H9 (cell line): ENCODE results near the gene PAXX. TPM values are rescaled to one million over a fixed set of nuclear protein-coding genes. Genes with fewer than 3 reads are reported as not detected.

Experiments
- DNase-seq: peaks from one replicate; pipeline ENCODE4 v3.0.0-alpha.2; 2017
- H2AFZ ChIP-seq: one replicate; pipeline ENCODE4 v1.6.1; 2013; ENCODE audit warnings: mild to moderate bottlenecking, low read length, control low read depth, moderate library complexity
- H2AK5ac ChIP-seq: 2 replicates; pipeline ENCODE4 v1.6.1; 2013; ENCODE audit warnings: low read length, control low read depth, mixed read lengths; ENCODE audit not compliant: insufficient read length
- H2BK120ac ChIP-seq: one replicate; pipeline ENCODE4 v1.6.1; 2013; ENCODE audit warnings: low read depth, mild to moderate bottlenecking, low read length, control low read depth, inconsistent platforms; ENCODE audit not compliant: poor library complexity, severe bottlenecking
- H2BK12ac ChIP-seq: 2 replicates; pipeline ENCODE4 v1.6.1; 2013; ENCODE audit warnings: low read length, control low read depth, mixed read lengths, low read depth; ENCODE audit not compliant: insufficient read length
- H2BK15ac ChIP-seq: 2 replicates; pipeline ENCODE4 v1.6.1; 2013; ENCODE audit warnings: low read depth, low read length, control low read depth
- H2BK20ac ChIP-seq: one replicate; pipeline ENCODE4 v1.6.1; 2013; ENCODE audit warnings: low read depth, mild to moderate bottlenecking, low read length, control low read depth, inconsistent platforms; ENCODE audit not compliant: poor library complexity, severe bottlenecking
- H2BK5ac ChIP-seq: 2 replicates; pipeline ENCODE4 v1.6.1; 2013; ENCODE audit warnings: low read length, control low read depth, mixed read lengths; ENCODE audit not compliant: insufficient read length
- H3K14ac ChIP-seq: 2 replicates; pipeline ENCODE4 v1.6.1; 2013; ENCODE audit warnings: low read length, control low read depth; ENCODE audit not compliant: insufficient read depth
- H3K18ac ChIP-seq: 2 replicates; pipeline ENCODE4 v1.6.1; 2013; ENCODE audit warnings: low read depth, mild to moderate bottlenecking, mixed read lengths, low read length, control low read depth; ENCODE audit not compliant: insufficient read length
- H3K23ac ChIP-seq: 2 replicates; pipeline ENCODE4 v1.6.1; 2013; ENCODE audit warnings: low read length, control low read depth, mixed read lengths, low read depth; ENCODE audit not compliant: insufficient read length
- H3K23me2 ChIP-seq: 2 replicates; pipeline ENCODE4 v1.6.1; 2013; ENCODE audit warnings: low read depth, mild to moderate bottlenecking, mixed read lengths, low read length, control low read depth; ENCODE audit not compliant: insufficient read length, poor library complexity, severe bottlenecking
- H3K27ac ChIP-seq: 2 replicates; pipeline ENCODE4 v1.5.1; 2013; ENCODE audit warnings: low read length, control low read depth, mixed read lengths, low read depth; ENCODE audit not compliant: insufficient read length
- H3K27me3 ChIP-seq: 2 replicates; pipeline ENCODE4 v1.6.1; 2013; ENCODE audit warnings: low read length, control low read depth, inconsistent platforms; ENCODE audit not compliant: insufficient read depth
- H3K4ac ChIP-seq: 2 replicates; pipeline ENCODE4 v1.6.1; 2013; ENCODE audit warnings: low read depth, mild to moderate bottlenecking, control low read depth, inconsistent platforms, low read length, moderate library complexity
- H3K4me1 ChIP-seq: 2 replicates; pipeline ENCODE4 v1.6.1; 2013; ENCODE audit warnings: low read length, control low read depth, inconsistent platforms; ENCODE audit not compliant: insufficient read depth
- H3K4me2 ChIP-seq: 2 replicates; pipeline ENCODE4 v1.6.1; 2013; ENCODE audit warnings: low read length, control low read depth, mixed read lengths; ENCODE audit not compliant: insufficient read length, insufficient read depth
- H3K56ac ChIP-seq: 2 replicates; pipeline ENCODE4 v1.6.1; 2013; ENCODE audit warnings: low read depth, mild to moderate bottlenecking, mixed read lengths, low read length, control low read depth; ENCODE audit not compliant: insufficient read length
- H3K79me1 ChIP-seq: 2 replicates; pipeline ENCODE4 v1.6.1; 2013; ENCODE audit warnings: low read depth, mild to moderate bottlenecking, moderate library complexity, low read length, control low read depth, inconsistent platforms; ENCODE audit not compliant: insufficient read depth, poor library complexity, severe bottlenecking
- H3K79me2 ChIP-seq: 2 replicates; pipeline ENCODE4 v1.6.1; 2013; ENCODE audit warnings: low read length, control low read depth, inconsistent platforms; ENCODE audit not compliant: insufficient read depth
- H3K9ac ChIP-seq: 2 replicates; pipeline ENCODE4 v1.6.1; 2013; ENCODE audit warnings: low read length, control low read depth, mixed read lengths; ENCODE audit not compliant: insufficient read length; ENCODE audit errors: extremely low read depth
- H3K9me3 ChIP-seq: one replicate; pipeline ENCODE4 v1.6.1; 2013; ENCODE audit warnings: low read depth, low read length, inconsistent platforms; ENCODE audit not compliant: control insufficient read depth
- H3T11ph ChIP-seq: one replicate; pipeline ENCODE4 v1.6.1; 2013; ENCODE audit warnings: mild to moderate bottlenecking, low read length, control low read depth, inconsistent platforms
- H4K20me1 ChIP-seq: one replicate; pipeline ENCODE4 v1.6.1; 2013; ENCODE audit not compliant: control insufficient read depth, insufficient read length, insufficient read depth
- H4K5ac ChIP-seq: 2 replicates; pipeline ENCODE4 v1.6.1; 2013; ENCODE audit warnings: low read depth, mild to moderate bottlenecking, mixed read lengths, low read length, control low read depth; ENCODE audit not compliant: insufficient read length
- H4K8ac ChIP-seq: replicated peaks from 2 replicates; pipeline ENCODE4 v1.6.1; 2013; ENCODE audit warnings: low read length, control low read depth, mixed read lengths, low read depth; ENCODE audit not compliant: insufficient read length
- H4K91ac ChIP-seq: 2 replicates; pipeline ENCODE4 v1.6.1; 2013; ENCODE audit warnings: low read depth, mild to moderate bottlenecking, moderate library complexity, mixed read lengths, low read length, control low read depth; ENCODE audit not compliant: insufficient read length
- H3K27ac Mint-ChIP-seq, 3 experiments: 2 replicates in 2 of 3; 3 replicates in 1 of 3; pipeline ENCODE4 v1.8.0; 2020 to 2021; ENCODE audit warnings: mixed read lengths in 3 of 3, mild to moderate bottlenecking in 1 of 3, moderate library complexity in 1 of 3
- H3K27me3 Mint-ChIP-seq: 2 replicates; pipeline ENCODE4 v1.8.0; 2021; ENCODE audit warnings: low read depth, mild to moderate bottlenecking, moderate library complexity, mixed read lengths
- H3K36me3 Mint-ChIP-seq, 3 experiments: 2 replicates in 2 of 3; 3 replicates in 1 of 3; pipeline ENCODE4 v1.8.0; 2020 to 2021; ENCODE audit warnings: low read depth in 3 of 3, mixed read lengths in 3 of 3; ENCODE audit not compliant: insufficient read depth in 1 of 3
- H3K4me1 Mint-ChIP-seq, 2 experiments: 2 replicates each; pipeline ENCODE4 v1.8.0; 2020; ENCODE audit warnings: mixed read lengths in 2 of 2
- H3K4me3 Mint-ChIP-seq, 2 experiments: 2 replicates in 1 of 2; 3 replicates in 1 of 2; pipeline ENCODE4 v1.8.0; 2020 to 2021; ENCODE audit warnings: mild to moderate bottlenecking in 2 of 2, mixed read lengths in 2 of 2, moderate library complexity in 1 of 2
- H3K9me3 Mint-ChIP-seq, 2 experiments: 2 replicates in 1 of 2; 3 replicates in 1 of 2; pipeline ENCODE4 v1.8.0; 2020; ENCODE audit warnings: mild to moderate bottlenecking in 2 of 2, mixed read lengths in 2 of 2, moderate library complexity in 1 of 2
- WGBS: extraction: QIAGEN DNeasy Blood & Tissue Kit; methylation state at CpG from one replicate; pipeline ENCODE4 v1.1.7; 2013; ENCODE audit warnings: missing lambda C conversion rate, low lambda C conversion rate, mixed read lengths; ENCODE audit not compliant: insufficient read length; ENCODE audit errors: extremely low coverage; 5-methylcytosine and 5-hydroxymethylcytosine counted together
- total RNA-seq: library from RNA; stranded (reverse); gene quantifications from 2 replicates; pipeline ENCODE4 v1.2.1, GENCODE V29; 2021
- TF ChIP-seq, protein P1 (sequence below): fragments of 200-600 bp; sonication (generic); conservative IDR thresholded peaks from 3 replicates; pipeline ENCODE4 v1.8.0; 2021; ENCODE audit warnings: antibody characterized with exemption, mild to moderate bottlenecking

The PAXX gene
- total RNA-seq, 1 experiment from 2014 or later = 51.2 TPM

DNA sequence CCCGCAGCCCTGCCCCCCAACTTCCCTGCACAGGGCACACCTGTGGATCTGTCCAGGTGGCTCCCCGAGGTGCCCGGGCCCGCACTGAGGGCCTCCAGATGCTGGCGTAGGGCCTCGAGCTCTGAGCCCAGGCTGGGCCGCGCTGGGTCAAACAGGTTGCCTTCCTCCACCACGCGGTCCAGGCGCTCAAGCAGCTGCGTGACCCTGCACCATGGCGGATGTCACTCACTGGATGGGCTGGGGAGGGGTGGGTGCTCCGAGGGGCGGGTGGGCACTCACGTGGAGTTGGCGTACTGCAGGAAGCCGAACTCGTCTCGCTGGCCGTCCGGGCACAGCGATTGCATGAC is 30.4 kb downstream of the PAXX start:
- TF ChIP-seq, protein P1, sequence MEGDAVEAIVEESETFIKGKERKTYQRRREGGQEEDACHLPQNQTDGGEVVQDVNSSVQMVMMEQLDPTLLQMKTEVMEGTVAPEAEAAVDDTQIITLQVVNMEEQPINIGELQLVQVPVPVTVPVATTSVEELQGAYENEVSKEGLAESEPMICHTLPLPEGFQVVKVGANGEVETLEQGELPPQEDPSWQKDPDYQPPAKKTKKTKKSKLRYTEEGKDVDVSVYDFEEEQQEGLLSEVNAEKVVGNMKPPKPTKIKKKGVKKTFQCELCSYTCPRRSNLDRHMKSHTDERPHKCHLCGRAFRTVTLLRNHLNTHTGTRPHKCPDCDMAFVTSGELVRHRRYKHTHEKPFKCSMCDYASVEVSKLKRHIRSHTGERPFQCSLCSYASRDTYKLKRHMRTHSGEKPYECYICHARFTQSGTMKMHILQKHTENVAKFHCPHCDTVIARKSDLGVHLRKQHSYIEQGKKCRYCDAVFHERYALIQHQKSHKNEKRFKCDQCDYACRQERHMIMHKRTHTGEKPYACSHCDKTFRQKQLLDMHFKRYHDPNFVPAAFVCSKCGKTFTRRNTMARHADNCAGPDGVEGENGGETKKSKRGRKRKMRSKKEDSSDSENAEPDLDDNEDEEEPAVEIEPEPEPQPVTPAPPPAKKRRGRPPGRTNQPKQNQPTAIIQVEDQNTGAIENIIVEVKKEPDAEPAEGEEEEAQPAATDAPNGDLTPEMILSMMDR = no peak

More for the DNA sequence above, 30.4 kb downstream of the PAXX start:
- no CpG with 5 or more reads among the region's 23 CpGs for WGBS
- H4K91ac ChIP-seq = no peak overlapping the region
- H3K27ac ChIP-seq = no peak overlapping the region
- H3K56ac ChIP-seq = no peak overlapping the region
- no peaks in the 10 kb centered on the region for H3K9me3 Mint-ChIP-seq
- no peak for DNase-seq
- no peak overlapping the region for H4K5ac ChIP-seq
- no peak overlapping the region for H3K4me2 ChIP-seq
- H2AFZ ChIP-seq = no peak overlapping the region
- no peak overlapping the region for H2BK5ac ChIP-seq
- no peak overlapping the region for H3K4me3 Mint-ChIP-seq
- peaks cover 11% of the 10 kb centered on the region for H3K27me3 Mint-ChIP-seq
- H2AK5ac ChIP-seq = no peak overlapping the region
- H3T11ph ChIP-seq = no peak overlapping the region
- no peak overlapping the region for H2BK12ac ChIP-seq
- no peaks in the 10 kb centered on the region for H3K79me2 ChIP-seq
- no peak overlapping the region for H3K27ac Mint-ChIP-seq
- H4K8ac ChIP-seq = no peak overlapping the region
- H3K4ac ChIP-seq = no peak overlapping the region
- H3K23me2 ChIP-seq = peaks cover 6% of the 10 kb centered on the region
- H3K23ac ChIP-seq = no peak overlapping the region
- no peaks in the 10 kb centered on the region for H3K4me1 ChIP-seq
- no peaks in the 10 kb centered on the region for H3K27me3 ChIP-seq
- no peaks in the 10 kb centered on the region for H3K9me3 ChIP-seq
- no peak overlapping the region for H2BK20ac ChIP-seq
- H3K18ac ChIP-seq = no peak overlapping the region
- no peak overlapping the region for H2BK120ac ChIP-seq
- H4K20me1 ChIP-seq = no peaks in the 10 kb centered on the region
- peaks cover 2 to 13% of the 10 kb centered on the region in 2 experiments; a peak in 3 of 4 replicates for H3K4me1 Mint-ChIP-seq
- no peak overlapping the region for H2BK15ac ChIP-seq
- no peak overlapping the region for H3K14ac ChIP-seq
- no peaks in the 10 kb centered on the region for H3K79me1 ChIP-seq
- peaks cover 0 to 2% (median 0%) of the 10 kb centered on the region in 3 experiments; a peak in 1 of 7 replicates for H3K36me3 Mint-ChIP-seq
- no peak overlapping the region for H3K9ac ChIP-seq
